ENCODE measurements around the gene HNRNPK.
"Not testable (repeated sequence)": the region's sequence is repeated elsewhere in the genome, so short reads cannot be mapped to it uniquely, and the experiment has no call there.

Gene HNRNPK

GRCh38 chr9:83976372-83976771 is 3.6 kb downstream of the HNRNPK start:
- no peak for DNase-seq (ENCODE audit: low spot score)

- DNase-seq (ENCODE audit: low spot score): no peak
Measured at GRCh38 chr9:83975300-83975699, 4.7 kb downstream of the HNRNPK start.

- DNase-seq (ENCODE audit: low spot score): no peak
Measured at GRCh38 chr9:83972286-83972685, 7.7 kb downstream of the HNRNPK start.

DNA sequence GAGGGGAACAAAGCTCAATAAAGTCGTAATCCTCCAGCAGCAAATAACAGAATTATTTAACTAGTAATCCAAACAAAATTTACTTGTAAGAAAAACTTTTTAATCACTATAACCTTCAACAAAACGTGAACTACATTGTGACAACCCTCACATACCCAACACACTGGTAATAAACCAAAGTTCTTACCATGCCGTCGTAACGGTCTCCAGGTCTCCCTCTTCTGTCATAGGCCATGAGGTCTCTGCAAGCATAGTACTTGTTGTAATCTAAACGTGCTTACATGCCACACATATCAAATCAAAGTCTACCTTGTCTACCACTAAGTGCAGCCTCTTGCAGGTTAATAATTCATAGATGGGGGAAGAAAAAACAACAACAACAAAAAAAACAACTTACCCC is 8.5 kb downstream of the HNRNPK start:
- no peak for DNase-seq (ENCODE audit: low spot score)

- no peak for DNase-seq (ENCODE audit: low spot score)
Measured at GRCh38 chr9:83969602-83970001, 10.4 kb downstream of the HNRNPK start.

- no peak for DNase-seq (ENCODE audit: low spot score)
Measured at GRCh38 chr9:83967073-83967472, 12.9 kb downstream of the HNRNPK start.

- DNase-seq (ENCODE audit: low spot score): no peak
Measured at GRCh38 chr9:83966209-83966582, 13.8 kb downstream of the HNRNPK start.

- DNase-seq (ENCODE audit: low spot score): no peak
Measured at GRCh38 chr9:83965350-83966208, 14.4 kb downstream of the HNRNPK start.

GRCh38 chr9:83964973-83965349 is 15.1 kb downstream of the HNRNPK start:
- no peak for DNase-seq (ENCODE audit: low spot score)

DNA sequence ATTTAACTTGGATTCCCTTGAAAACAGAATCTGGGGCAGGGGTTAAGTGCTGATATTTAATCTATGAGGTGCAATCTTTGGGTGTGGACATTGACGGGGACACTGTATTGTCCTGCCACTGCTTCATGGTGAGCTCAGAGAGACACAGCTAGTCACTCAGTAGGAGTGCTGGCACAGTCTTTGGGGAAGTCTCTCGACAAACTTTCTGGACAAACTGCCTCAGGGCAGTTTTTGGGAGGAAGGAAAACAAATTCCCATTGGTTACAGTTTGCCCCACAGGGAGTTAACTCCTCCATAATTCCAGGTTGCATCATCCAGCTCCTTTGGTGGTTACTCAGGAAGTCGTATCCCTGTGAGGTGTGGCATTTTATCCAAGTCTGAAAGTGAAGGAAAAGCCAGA is 17.9 kb downstream of the HNRNPK start:
- DNase-seq (ENCODE audit: low spot score): no peak

GRCh38 chr9:83960991-83961390 is 19.0 kb downstream of the HNRNPK start:
- no peak for DNase-seq (ENCODE audit: low spot score)

DNA sequence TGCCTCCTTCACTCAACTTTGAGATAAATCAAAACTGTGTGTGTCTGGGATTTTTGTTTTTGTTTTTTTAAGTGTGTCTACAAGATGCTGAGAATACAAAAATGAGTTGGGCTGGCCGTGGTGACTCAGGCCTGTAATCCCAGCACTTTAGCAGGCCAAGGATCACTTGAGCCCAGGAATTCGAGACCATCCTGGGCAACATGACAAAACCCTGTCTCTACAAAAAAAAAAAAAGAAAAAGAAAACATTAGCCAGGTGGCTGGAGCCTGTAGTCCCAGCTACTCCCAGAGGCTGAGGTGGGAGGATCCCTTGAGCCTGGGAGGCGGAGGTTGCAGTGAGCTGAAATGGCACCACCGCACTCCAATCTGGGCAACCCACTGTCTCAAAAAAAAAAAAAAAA is 21.0 kb downstream of the HNRNPK start:
- DNase-seq (ENCODE audit: low spot score): no peak

- no peak for DNase-seq (ENCODE audit: low spot score)
Measured at GRCh38 chr9:83957248-83957513, 22.8 kb downstream of the HNRNPK start.

DNA sequence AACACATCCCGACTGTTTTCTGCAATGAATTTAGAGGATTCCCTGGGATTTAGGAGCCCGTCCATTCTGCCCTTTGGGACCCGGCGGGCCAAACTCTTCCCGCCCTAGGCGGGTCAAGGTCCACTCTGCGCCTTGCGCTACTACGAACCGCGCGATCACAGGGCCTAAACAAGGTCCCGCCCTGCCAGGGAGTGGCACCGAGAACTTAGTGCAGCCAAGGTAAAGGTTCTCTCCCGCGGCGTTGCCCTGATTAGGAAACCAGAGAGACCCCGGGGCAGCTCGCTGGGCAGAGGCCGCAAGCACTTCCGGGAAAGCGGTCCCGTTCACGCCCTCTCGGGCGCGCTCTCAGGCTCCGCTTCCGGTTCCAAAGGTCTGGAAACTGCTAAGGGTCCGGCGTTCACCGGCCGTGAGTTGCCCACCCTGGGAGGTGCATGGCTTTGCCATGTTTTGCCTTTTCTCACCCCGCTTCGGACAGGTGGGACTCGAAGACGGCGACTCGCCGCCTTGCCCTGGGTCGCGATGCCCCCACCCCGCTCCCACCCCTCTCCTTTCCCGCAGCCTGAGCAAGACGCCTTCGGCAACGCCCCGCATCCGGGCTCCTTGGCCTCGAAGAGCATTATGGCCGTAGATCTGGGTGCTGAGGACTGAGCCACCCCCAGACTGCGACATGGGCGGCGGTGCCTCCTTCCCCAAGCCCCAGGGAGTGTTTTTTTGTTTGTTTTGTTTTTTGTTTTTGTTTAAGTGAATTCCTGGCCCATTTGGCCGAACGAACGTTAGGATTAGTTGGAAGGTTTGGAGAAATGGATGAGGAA is 23.4 kb downstream of the HNRNPK start:
- peak; percentile 63 for DNase-seq (ENCODE audit: low spot score)

- DNase-seq (ENCODE audit: low spot score): no peak
Measured at GRCh38 chr9:83956086-83956435, 24.0 kb downstream of the HNRNPK start.

DNA sequence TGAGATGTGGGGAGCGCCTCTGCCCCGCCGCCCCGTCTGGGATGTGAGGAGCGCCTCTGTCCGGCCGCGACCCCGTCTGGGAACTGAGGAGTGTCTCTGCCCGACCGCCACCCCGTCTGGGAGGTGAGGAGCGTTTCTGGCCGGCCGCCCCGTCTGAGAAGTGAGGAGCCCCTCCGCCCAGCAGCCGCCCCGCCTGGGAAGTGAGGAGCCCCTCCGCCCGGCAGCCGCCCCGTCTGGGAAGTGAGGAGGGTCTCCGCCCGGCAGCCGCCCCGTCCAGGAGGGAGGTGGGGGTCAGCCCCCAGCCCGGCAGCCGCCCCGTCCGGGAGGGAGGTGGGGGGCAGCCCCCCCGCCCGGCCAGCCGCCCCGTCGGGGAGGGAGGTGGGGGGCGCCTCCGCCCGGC is 31.9 kb downstream of the HNRNPK start:
- DNase-seq (ENCODE audit: low spot score): not testable (repeated sequence)

- DNase-seq (ENCODE audit: low spot score): no peak
Measured at GRCh38 chr9:83940590-83941303, 39.3 kb downstream of the HNRNPK start.

DNA sequence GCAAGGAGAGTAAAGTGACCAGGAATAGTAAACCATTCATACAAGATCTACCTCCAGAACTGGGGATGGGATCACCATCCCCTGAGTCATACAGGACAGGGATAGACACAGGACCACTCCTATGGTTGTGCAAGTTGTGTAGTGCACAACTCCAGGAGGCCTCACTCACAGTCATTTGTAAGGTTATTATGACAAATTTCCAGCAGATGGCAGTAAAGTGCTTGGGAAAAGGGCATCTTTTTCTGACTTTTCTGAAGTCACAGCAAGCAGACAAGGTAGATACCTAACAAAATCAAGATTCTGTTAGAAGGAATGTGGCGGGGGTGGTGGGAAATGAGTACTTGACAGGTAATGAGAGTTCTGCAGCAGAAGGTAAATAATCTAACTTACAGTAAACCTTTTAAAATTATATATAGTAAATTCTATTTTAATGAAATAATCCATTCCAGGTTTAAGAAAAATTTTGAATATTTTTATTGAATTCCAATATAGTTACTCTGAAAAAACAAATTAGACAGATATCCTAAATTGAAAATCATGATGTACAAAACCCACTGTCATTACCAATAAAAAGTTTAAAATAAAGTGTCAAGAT is 42.1 kb downstream of the HNRNPK start:
- peak; percentile 84 for DNase-seq (ENCODE audit: low spot score)

DNA sequence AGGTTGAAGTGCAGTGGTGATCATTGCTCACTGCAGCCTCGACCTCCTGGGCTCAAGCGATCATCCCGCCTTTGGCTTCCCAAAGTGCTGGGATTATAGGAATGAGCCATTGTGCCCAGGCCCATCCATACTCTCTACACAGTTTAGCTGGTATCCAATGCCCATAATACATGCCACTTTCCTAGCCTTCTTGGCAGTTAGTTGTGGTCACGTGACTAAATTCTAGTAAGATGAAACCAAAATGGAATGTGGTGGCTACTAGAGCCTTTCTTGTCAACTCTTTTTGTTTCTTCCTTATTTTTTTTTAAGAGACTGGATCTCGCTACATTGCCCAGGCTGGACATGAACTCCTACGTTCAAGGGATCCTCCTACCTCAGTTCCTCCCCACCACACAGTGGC is 43.5 kb downstream of the HNRNPK start:
- DNase-seq (ENCODE audit: low spot score): no peak

DNA sequence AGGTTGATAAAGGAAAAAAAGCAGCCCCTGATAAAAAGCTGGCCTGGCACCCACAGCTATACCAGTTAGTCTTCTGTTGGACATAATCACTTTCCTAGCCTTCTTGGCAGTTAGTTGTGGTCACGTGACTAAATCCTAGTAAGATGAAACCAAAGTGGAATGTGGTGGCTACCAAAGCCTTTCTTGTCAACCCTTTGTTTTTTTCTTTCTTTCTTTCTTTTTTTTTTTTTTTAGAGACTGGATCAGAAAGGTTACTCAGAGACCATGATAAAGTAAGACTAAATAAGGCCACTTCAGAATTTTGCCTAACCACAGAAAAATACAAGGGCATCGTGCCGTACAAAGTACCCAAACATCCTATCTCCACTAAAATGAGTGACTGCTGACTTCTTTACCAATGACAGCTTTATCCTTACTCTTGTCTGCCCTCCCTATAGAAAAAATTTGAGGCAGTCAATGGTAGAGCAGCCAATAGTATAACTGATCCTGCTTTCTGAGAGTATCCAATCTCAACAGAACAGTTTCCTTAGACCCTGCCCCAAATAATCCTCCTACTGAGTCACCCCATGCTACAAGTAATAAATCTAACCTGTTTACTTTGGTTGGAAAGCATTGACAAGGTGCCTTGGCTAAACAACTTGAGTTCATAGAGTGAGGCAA is 44.6 kb downstream of the HNRNPK start:
- DNase-seq (ENCODE audit: low spot score): no peak

DNA sequence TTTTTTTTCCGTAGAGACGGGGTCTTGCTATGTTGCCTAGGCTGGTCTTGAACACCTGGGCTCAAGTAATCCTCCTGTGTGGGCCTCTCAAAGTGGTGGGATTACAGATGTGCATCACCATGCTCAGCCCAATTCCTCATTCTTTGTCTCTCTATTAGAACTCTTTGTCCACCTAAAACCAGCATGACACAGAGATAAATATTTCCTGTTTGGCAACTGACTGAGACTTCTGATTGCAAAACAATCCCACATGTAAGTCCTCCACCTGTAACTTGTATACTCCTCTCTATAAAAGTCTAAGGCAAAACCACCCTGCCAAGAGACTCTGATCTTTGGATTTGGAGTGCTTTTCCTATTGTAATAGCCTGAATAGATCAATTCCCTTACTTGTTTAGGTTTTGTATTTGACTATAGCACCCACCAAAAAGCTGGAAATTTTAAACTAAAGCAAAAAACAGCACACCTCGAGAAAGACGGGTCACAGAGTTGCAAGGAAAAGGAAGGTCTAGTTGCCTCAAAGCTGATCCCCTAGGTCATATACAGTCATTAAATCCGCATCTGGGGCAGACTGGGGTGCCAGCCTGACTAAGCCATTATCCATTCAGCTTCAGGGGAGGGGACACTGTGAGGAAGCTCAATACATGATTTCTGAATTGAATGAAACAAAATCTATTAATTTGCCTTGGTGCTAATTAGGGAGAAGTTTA is 45.3 kb downstream of the HNRNPK start:
- DNase-seq (ENCODE audit: low spot score): no peak

GRCh38 chr9:83933790-83934189 is 46.2 kb downstream of the HNRNPK start:
- DNase-seq (ENCODE audit: low spot score): no peak

Measured in hematopoietic multipotent progenitor cell treated with erythropoietin and hydrocortisone succinate and interleukin-3 and kit ligand, for 15 days (in vitro differentiated cells).